Large intestine (tissue), 3 donors: ENCODE measurements around the gene CDC40. TPM values are rescaled to one million over a fixed set of nuclear protein-coding genes. Genes with fewer than 3 reads are reported as not detected.
A peak's percentile ranks its signal among the peaks of the same experiment; 100 is the strongest.

Experiments
- DNase-seq, 2 donors: peaks; one replicate each; pipeline versions ENCODE4 v3.0.0 to v3.0.0-alpha.2; 2013
- H3K27ac ChIP-seq: one replicate; pipeline ENCODE4 v1.5.1; 2013; ENCODE audit warnings: low read length
- H3K27me3 ChIP-seq: 2 replicates; pipeline ENCODE4 v1.6.1; 2013; ENCODE audit warnings: low read length; ENCODE audit not compliant: control insufficient read depth, insufficient read depth
- H3K36me3 ChIP-seq: 2 replicates; pipeline ENCODE4 v1.6.1; 2013; ENCODE audit warnings: low read length; ENCODE audit not compliant: control insufficient read depth, insufficient read depth
- H3K4me1 ChIP-seq: one replicate; pipeline ENCODE4 v1.6.1; 2013; ENCODE audit warnings: low read length; ENCODE audit not compliant: control insufficient read depth, insufficient read depth
- H3K4me3 ChIP-seq: one replicate; pipeline ENCODE4 v1.5.1; 2013; ENCODE audit warnings: low read length
- H3K9me3 ChIP-seq: one replicate; pipeline ENCODE4 v1.6.1; 2013; ENCODE audit warnings: mild to moderate bottlenecking, low read depth, low read length, moderate library complexity; ENCODE audit not compliant: control insufficient read depth
- WGBS: methylation state at CpG from one replicate; pipeline ENCODE4 v1.1.5; 2013; ENCODE audit warnings: low lambda C conversion rate; ENCODE audit not compliant: insufficient coverage; 5-methylcytosine and 5-hydroxymethylcytosine counted together
- polyA plus RNA-seq: library from polyadenylated mRNA; unstranded; fragments of 120-200 nt; gene quantifications from one replicate; pipeline ENCODE4 v1.2.1, GENCODE V29; 2013

Gene CDC40
- polyA plus RNA-seq, 1 donor = 18.1 TPM

DNA sequence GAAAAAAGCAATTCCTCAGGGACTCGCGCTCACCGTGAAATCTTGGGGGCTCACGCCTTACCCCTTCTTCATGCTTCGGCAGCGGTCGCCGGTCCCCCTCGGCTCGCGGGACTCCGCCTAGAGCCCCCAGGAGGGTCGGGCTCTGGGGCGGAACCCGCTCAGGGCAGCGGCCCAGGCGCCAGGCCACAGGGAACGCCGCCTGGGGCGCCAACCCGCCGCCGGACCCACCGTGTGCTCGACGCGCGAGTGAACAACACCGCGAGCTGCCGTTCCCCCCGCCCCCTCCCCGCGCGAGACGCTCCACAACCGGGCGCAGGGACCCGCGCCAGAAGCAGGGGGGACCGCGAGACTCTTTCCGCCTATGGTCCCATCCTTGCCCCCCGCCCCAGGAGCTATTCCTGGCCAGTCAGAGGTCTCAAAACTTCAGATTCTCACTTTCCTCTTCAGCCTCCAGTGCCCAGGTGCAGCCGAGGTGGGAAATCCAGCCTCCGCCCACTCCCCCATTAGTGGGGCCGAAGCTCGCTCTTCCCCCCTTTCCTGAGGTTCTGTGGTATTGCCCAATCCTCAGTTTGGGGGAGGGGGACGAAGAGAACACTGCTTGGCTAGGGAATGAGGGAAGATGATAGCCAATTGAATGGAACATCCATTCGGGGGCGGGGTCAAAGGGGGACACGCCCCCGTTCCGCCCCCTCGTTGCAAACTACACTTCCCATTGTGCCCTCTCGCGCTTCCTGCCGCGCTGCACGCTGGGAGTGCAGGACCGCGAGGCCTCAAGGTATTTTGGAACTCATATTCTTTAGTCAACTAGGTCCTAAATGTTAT lies 610 bp upstream of the CDC40 start, which contains the start of gene WASF1:
TSS of gene WASF1 (minus strand) at position 265 of the 822 bp plus-strand sequence. CDS start 52,069 bp downstream, outside the sequence.
- H3K4me3 ChIP-seq = peak within 1 kb of the TSS; percentile 79
- peak; percentile 94 to 95 for DNase-seq
- H3K36me3 ChIP-seq = no peaks in the 10 kb centered on the region
- H3K27ac ChIP-seq = peak within 1 kb of the TSS; percentile 40
- peaks cover 2% of the 10 kb centered on the region for H3K4me1 ChIP-seq
- no peaks in the 10 kb centered on the region for H3K9me3 ChIP-seq
- no peaks in the 10 kb centered on the region for H3K27me3 ChIP-seq
- WGBS = 0% methylated on average over 7 of the region's 62 CpGs

DNA sequence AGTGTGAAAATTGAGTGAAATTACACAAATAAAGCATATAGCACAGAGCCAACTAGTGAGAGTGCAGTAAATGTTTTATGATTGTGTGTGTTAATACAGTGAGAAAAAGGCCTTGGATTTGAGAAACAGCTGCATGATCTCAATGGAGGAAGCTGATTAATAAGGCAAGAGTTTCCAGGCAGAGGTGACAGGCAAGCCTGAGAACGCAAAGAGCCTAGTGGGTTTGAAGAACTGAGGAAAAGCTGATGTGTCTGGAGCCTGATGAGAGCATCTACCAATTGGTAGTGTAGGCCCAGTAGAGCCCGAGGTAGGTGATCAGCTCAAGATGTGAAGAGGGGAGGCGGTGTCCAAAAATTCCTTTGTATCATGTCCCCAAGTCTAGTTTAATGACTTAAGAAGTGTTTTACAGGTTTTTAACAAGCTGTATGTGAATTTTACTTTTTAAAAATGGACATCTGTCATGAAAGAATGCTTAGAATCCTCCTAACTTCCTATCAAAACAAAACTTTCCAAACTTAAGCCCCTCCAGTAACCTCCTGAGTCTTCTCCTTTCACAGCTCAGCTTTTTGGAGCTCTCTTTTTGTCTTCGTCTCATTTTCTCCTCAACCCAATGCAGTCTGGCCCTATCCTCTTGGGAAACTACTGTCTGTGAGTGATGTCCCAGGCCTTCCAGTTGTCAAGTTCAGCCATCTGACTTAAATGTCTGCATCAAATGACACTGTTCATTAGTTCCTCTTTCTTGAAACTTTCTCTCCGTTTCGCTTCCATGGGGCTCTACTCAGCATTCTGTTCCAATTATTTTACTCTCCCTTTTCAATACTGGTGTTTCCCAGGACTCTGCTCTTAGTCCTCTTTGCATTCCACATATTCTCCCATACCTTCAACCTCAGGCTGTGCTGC lies 1.2 kb downstream of the CDC40 start:
- Histone ChIP-seq H3K27ac (no peak overlapping the region), H3K27me3 (no peaks in the 10 kb centered on the region), H3K36me3 (no peaks in the 10 kb centered on the region), H3K4me1 (peaks cover 2% of the 10 kb centered on the region), H3K4me3 (peak overlapping the region; percentile 79), H3K9me3 (no peaks in the 10 kb centered on the region)
- DNase-seq = peak in 1 of 2 donors; percentile 8
- WGBS = 83% methylated on average over 3 of the region's 6 CpGs

DNA sequence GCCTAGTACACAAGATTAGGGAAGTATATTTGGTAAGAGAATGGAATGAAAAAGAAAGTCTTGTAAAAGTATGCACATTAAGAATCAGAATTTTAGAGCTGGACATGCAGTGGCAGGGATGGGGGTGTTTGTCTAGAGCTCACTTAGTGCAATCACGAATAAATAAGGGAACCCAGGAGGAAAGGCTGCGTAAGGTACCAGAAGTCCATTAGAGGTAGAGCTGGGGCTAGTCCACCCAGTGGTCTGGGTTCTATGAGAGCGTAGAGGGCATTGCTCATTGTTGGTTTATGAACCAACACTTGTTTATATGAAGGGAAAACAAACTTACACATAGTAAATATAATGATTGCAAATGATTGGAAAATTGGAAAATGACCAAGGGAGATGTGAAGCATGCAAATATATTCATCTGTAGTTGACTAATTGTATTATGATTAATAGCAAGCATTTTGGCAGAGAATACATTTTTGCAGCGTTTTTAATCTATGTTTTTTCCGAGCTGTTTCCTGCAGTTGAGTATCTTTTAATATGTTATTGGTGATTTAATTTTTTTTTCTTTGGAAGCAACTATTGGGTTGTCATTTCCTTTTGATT lies 3.2 kb downstream of the CDC40 start:
- H3K4me3 ChIP-seq = no peak overlapping the region
- no peaks in the 10 kb centered on the region for H3K27me3 ChIP-seq
- peaks cover 2% of the 10 kb centered on the region for H3K4me1 ChIP-seq
- no peaks in the 10 kb centered on the region for H3K36me3 ChIP-seq
- WGBS = 100% methylated on average over 1 of the region's 5 CpGs
- H3K27ac ChIP-seq = no peak overlapping the region
- DNase-seq = no peak
- no peaks in the 10 kb centered on the region for H3K9me3 ChIP-seq

DNA sequence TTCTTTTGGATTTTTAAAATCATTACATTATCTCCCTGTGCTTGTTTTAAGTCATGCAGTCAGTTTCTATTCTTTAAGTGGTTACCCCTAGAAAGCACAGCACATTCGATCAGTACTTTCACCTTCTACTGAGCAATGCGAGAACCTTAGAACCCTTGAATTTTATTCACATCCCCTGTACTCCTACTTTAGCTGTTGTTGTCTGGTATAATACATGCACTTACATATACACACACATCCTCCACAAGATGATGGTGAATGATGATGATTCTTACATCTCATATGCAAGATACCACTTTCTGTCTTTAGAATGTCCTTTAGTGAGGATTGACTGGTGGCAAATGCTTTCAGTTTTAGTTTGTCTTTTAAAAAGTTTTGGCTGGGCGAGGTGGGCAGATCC lies 5.7 kb downstream of the CDC40 start:
- Histone ChIP-seq H3K27ac (no peak overlapping the region), H3K9me3 (no peaks in the 10 kb centered on the region), H3K36me3 (no peaks in the 10 kb centered on the region), H3K4me1 (no peaks in the 10 kb centered on the region), H3K4me3 (no peak overlapping the region), H3K27me3 (no peaks in the 10 kb centered on the region)
- DNase-seq = no peak
- WGBS = no CpG with 5 or more reads among the region's 3 CpGs

DNA sequence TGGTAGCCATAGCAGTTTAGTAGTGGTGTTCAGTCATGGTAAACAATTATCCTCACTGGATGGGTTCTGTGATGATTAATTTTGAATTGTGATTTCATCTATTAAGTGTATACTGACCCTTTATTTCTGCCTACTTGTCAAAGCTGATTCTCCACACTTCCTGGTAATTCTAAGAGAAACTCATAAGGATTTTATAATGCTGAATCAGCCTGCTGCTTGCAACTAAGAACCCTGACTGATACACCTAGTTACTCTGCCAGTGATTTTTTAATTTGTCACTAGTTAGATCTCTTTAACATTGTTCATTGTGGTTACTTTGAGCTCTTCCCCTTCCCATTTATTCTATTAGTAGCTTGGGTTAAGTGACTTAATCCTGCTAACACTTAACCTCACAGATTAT lies 8.6 kb downstream of the CDC40 start:
- Histone ChIP-seq H3K9me3 (no peaks in the 10 kb centered on the region), H3K27me3 (no peaks in the 10 kb centered on the region), H3K36me3 (peaks cover 1% of the 10 kb centered on the region), H3K4me3 (no peak overlapping the region), H3K4me1 (no peaks in the 10 kb centered on the region), H3K27ac (no peak overlapping the region)
- no peak for DNase-seq

DNA sequence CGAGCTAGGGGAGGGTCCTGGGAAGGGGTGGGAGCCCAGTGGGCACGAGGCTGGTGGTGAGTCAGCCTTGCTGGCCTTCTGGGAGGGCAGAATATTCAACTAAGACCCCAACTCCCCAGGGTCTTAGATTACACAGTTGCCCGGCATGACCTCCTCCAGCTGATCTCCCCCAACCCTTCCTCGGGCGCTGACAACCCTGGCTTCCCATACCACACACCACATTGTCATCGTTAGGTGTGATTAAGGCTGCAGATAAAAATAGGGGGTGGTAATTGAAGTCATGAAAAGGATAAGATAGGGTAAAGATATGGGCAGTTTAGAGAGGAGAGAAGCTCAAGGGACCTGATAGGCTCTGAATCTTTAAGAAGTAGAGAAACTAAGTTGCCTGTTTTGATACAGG lies 10.5 kb downstream of the CDC40 start:
- H3K4me1 ChIP-seq = no peaks in the 10 kb centered on the region
- no CpG with 5 or more reads among the region's 6 CpGs for WGBS

DNA sequence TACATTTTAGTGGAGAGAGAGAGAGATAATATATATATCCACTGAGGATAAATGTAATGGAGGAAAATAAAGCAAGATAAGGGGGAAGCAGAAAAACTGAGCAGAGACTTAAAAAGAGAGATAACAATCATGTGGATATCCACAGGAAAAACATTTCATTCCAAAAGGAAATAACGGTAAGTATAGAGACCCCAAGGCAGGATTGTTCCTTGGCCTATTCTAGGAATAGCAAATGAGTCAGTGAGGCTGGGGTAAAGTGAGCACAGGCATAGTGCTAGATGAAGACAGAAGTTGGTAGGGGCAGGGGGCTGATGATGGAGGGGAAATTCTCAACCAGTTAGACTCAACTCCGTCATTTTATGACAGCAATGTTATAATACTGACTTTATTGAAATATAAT lies 11.2 kb downstream of the CDC40 start:
- no peaks in the 10 kb centered on the region for H3K4me1 ChIP-seq
- no peak overlapping the region for H3K4me3 ChIP-seq
- no peaks in the 10 kb centered on the region for H3K27me3 ChIP-seq
- WGBS = 100% methylated on average over 1 of the region's 2 CpGs
- H3K9me3 ChIP-seq = no peaks in the 10 kb centered on the region
- peaks cover 6% of the 10 kb centered on the region for H3K36me3 ChIP-seq
- no peak for DNase-seq
- H3K27ac ChIP-seq = no peak overlapping the region

More for the DNA sequence above, 10.5 kb downstream of the CDC40 start:
- H3K27me3 ChIP-seq = no peaks in the 10 kb centered on the region
- DNase-seq = no peak
- H3K36me3 ChIP-seq = peaks cover 6% of the 10 kb centered on the region
- no peak overlapping the region for H3K27ac ChIP-seq
- H3K9me3 ChIP-seq = no peaks in the 10 kb centered on the region
- H3K4me3 ChIP-seq = no peak overlapping the region

DNA sequence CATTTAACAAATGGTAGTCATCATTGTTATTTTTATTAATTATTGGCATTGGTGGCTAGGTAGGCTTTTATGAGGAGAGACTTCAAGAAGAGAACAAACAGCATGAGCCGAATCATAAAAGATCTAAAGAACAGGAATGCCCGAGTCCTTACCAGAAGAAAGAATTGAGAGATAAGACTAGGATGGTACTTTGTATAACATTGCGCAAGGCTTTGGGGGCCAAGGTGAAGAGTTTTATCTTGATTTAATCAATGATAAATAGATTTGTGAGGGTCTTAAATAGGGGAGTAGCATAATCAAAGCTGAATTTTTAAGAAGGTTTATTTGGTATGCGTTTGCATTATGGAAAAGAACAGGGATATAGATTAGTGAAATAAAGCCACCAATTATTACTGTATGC lies 15.4 kb downstream of the CDC40 start:
- H3K9me3 ChIP-seq = no peaks in the 10 kb centered on the region
- peaks cover 17% of the 10 kb centered on the region for H3K36me3 ChIP-seq
- no peaks in the 10 kb centered on the region for H3K27me3 ChIP-seq
- no peaks in the 10 kb centered on the region for H3K4me1 ChIP-seq
- H3K27ac ChIP-seq = no peak overlapping the region
- no peak overlapping the region for H3K4me3 ChIP-seq
- WGBS = 90% methylated on average over 1 of the region's 4 CpGs
- DNase-seq = no peak

DNA sequence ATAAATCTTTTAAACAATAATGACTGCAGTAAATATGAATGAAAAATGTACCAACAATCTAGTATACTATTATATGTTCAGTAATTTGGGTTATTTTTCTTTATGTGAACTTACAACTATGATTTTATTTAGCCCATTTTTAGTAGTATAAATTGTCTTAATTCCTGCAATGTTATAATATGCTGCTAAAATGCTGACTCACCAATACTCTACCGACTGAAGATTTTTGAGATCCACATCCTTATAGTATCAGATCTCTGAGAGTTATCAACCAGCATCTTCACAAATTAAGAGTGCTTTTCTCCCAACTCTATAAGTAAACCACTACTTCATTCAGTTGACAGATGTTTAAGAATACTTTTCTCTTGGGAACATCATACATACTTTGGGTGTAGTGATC lies 16.6 kb downstream of the CDC40 start:
- DNase-seq = no peak
- no peaks in the 10 kb centered on the region for H3K9me3 ChIP-seq
- no CpG with 5 or more reads among the region's 1 CpG for WGBS
- H3K27ac ChIP-seq = no peak overlapping the region
- H3K4me3 ChIP-seq = no peak overlapping the region
- no peaks in the 10 kb centered on the region for H3K4me1 ChIP-seq
- H3K36me3 ChIP-seq = peaks cover 17% of the 10 kb centered on the region
- H3K27me3 ChIP-seq = no peaks in the 10 kb centered on the region

DNA sequence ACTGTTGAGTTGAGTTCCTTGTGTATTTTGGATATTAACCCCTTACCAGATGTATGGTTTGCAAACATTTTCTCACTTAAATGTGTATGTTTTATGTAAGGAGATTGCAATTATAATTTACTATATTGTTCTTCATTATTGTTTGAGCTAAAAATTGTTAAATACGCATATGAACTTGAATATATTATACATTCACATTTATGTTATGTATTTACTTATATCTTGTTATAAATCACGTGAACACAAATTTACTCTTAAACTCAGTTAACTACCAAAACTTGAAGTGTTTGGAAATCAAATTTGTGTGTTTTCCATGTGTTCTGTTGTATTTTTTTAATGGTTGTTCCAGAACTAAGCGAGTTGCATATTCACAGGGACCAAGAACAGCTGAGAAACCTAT lies 18.3 kb downstream of the CDC40 start:
- no peaks in the 10 kb centered on the region for H3K27me3 ChIP-seq
- WGBS = 100% methylated on average over 2 of the region's 3 CpGs
- DNase-seq = no peak

More for the DNA sequence above, 18.3 kb downstream of the CDC40 start:
- Histone ChIP-seq H3K27ac (no peak overlapping the region), H3K4me1 (no peaks in the 10 kb centered on the region), H3K36me3 (peaks cover 17% of the 10 kb centered on the region), H3K4me3 (no peak overlapping the region), H3K9me3 (no peaks in the 10 kb centered on the region)
